ENCODE measurements around the gene PLEKHA8.

DNA sequence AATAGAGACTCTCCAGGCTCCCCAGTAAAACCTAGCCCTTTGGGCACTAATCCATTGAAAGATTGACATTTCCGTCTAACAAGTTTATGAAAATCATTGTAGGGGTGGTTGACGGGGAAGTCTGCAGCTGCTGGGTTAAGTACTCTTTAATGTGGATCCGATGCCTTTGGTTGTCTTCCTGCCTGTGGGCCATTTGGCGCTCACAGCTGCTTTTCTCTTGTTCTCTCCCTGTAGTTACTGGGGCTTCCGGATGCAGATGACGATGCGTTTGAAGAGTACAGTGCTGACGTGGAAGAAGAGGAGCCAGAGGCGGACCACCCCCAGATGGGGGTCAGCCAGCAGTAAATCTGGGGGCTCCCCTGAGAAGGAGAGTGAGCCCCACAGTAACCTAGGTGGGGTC lies 129.0 kb downstream of the PLEKHA8 start:
- TF ChIP-seq, protein P1, sequence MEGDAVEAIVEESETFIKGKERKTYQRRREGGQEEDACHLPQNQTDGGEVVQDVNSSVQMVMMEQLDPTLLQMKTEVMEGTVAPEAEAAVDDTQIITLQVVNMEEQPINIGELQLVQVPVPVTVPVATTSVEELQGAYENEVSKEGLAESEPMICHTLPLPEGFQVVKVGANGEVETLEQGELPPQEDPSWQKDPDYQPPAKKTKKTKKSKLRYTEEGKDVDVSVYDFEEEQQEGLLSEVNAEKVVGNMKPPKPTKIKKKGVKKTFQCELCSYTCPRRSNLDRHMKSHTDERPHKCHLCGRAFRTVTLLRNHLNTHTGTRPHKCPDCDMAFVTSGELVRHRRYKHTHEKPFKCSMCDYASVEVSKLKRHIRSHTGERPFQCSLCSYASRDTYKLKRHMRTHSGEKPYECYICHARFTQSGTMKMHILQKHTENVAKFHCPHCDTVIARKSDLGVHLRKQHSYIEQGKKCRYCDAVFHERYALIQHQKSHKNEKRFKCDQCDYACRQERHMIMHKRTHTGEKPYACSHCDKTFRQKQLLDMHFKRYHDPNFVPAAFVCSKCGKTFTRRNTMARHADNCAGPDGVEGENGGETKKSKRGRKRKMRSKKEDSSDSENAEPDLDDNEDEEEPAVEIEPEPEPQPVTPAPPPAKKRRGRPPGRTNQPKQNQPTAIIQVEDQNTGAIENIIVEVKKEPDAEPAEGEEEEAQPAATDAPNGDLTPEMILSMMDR (conservative IDR thresholded peaks at IDR 0.05; ENCODE audit: low read length), result no peak
- TF ChIP-seq EZH2phosphoT487 (IDR thresholded peaks at IDR 0.05; ENCODE audit: borderline replicate concordance, low read depth, low read length), result no peak
